SK-N-SH (cell line): ENCODE measurements around the gene ITPRIPL2. TPM values are rescaled to one million over a fixed set of nuclear protein-coding genes. Genes with fewer than 3 reads are reported as not detected.

Source experiments
- CTCF ChIA-PET: fragments of 300-600, 350-600 bp; formaldehyde crosslinking; extraction: SDS; loops from one replicate; lab custom pipeline; 2021; lab: Yijun Ruan, JAX
- POLR2A ChIA-PET: fragments of 350-600 bp; sonication (Branson Sonifier 250); formaldehyde crosslinking; extraction: SDS; loops from one replicate; lab custom pipeline; 2020; ENCODE audit warnings: antibody characterized with exemption, inconsistent platforms; lab: Yijun Ruan, JAX
- DNase-seq: peaks from one replicate; pipeline ENCODE4 v3.0.0; 2012
- H2AFZ ChIP-seq: fragments of 200-600 bp; sonication (generic); 2 replicates; pipeline ENCODE4 v1.8.1; 2016; ENCODE audit warnings: antibody characterized with exemption, mild to moderate bottlenecking, low read depth
- H3F3A ChIP-seq: fragments of 200-600 bp; sonication (generic); replicated peaks from 2 replicates; pipeline ENCODE3; 2016; ENCODE audit warnings: antibody characterized with exemption, mild to moderate bottlenecking; ENCODE audit not compliant: insufficient read depth
- H3K27ac ChIP-seq, 2 experiments: fragments of 200-500 bp in 1 of 2; fragments of 200-600 bp in 1 of 2; sonication (Bioruptor generic) in 1 of 2; sonication (generic), shearing (Covaris generic) in 1 of 2; 2 replicates each; pipeline versions ENCODE4 v1.5.1 to v1.6.1; 2014 to 2016; ENCODE audit warnings: low read depth in 2 of 2, inconsistent platforms in 1 of 2, low read length in 1 of 2, mild to moderate bottlenecking in 1 of 2, mixed read lengths in 1 of 2
- H3K27me3 ChIP-seq: fragments of 200-600 bp; sonication (generic), shearing (Covaris generic); 2 replicates; pipeline ENCODE4 v1.6.1; 2016; ENCODE audit warnings: mixed run types; ENCODE audit not compliant: insufficient read depth
- H3K36me3 ChIP-seq, 2 experiments: fragments of 200-500 bp in 1 of 2; fragments of 200-600 bp in 1 of 2; sonication (Bioruptor generic) in 1 of 2; sonication (generic) in 1 of 2; replicated peaks in 1 of 2; 2 replicates each; pipeline versions ENCODE3 to v1.5.1; 2014 to 2016; ENCODE audit warnings: low read length in 1 of 2, mild to moderate bottlenecking in 1 of 2; ENCODE audit not compliant: insufficient read depth in 2 of 2, control insufficient read depth in 1 of 2
- H3K4me1 ChIP-seq, 2 experiments: fragments of 200-500 bp in 1 of 2; fragments of 200-600 bp in 1 of 2; sonication (Bioruptor generic) in 1 of 2; sonication (generic), shearing (Covaris generic) in 1 of 2; 2 replicates each; pipeline versions ENCODE4 v1.5.1 to v1.6.1; 2014 to 2016; ENCODE audit warnings: low read depth in 1 of 2, low read length in 1 of 2, mixed run types in 1 of 2; ENCODE audit not compliant: insufficient read depth in 2 of 2, control insufficient read depth in 1 of 2
- H3K4me2 ChIP-seq: fragments of 200-600 bp; sonication (generic), shearing (Covaris generic); 2 replicates; pipeline ENCODE4 v1.6.1; 2017; ENCODE audit warnings: mixed run types
- H3K4me3 ChIP-seq, 2 experiments: fragments of 200-500 bp in 1 of 2; fragments of 200-600 bp in 1 of 2; sonication (Bioruptor generic) in 1 of 2; sonication (generic), shearing (Covaris generic) in 1 of 2; 2 replicates each; pipeline versions ENCODE4 v1.5.1 to v1.8.1; 2014 to 2016; ENCODE audit warnings: low read depth in 2 of 2, inconsistent platforms in 1 of 2, low read length in 1 of 2, mild to moderate bottlenecking in 1 of 2, mixed read lengths in 1 of 2, moderate library complexity in 1 of 2
- H3K79me2 ChIP-seq: fragments of 200-600 bp; sonication (generic); 2 replicates; pipeline ENCODE4 v1.8.1; 2017; ENCODE audit warnings: mild to moderate bottlenecking; ENCODE audit not compliant: insufficient read depth
- H3K9ac ChIP-seq: fragments of 200-600 bp; sonication (generic); 2 replicates; pipeline ENCODE4 v1.6.1; 2017; ENCODE audit warnings: mixed run types
- H3K9me2 ChIP-seq: fragments of 200-600 bp; sonication (generic); 2 replicates; pipeline ENCODE4 v1.6.1; 2017; ENCODE audit warnings: mixed run types
- H3K9me3 ChIP-seq: fragments of 200-600 bp; sonication (generic); 2 replicates; pipeline ENCODE4 v1.6.1; 2017; ENCODE audit warnings: mixed run types, mild to moderate bottlenecking, moderate library complexity
- H4K20me1 ChIP-seq: fragments of 200-600 bp; sonication (generic); 2 replicates; pipeline ENCODE4 v1.6.1; 2017; ENCODE audit warnings: mild to moderate bottlenecking, mixed run types; ENCODE audit not compliant: insufficient read depth
- FOXM1 ChIP-seq: IDR thresholded peaks from 2 replicates; pipeline ENCODE4 v1.4.0; 2012; ENCODE audit warnings: low read depth, mild to moderate bottlenecking
- JUND ChIP-seq: IDR thresholded peaks from 2 replicates; pipeline ENCODE4 v1.4.0; 2012
- MAX ChIP-seq: IDR thresholded peaks from 2 replicates; pipeline ENCODE4 v1.4.0; 2012; ENCODE audit warnings: low read depth
- MEF2A ChIP-seq: IDR thresholded peaks from 2 replicates; pipeline ENCODE4 v1.4.0; 2012; ENCODE audit warnings: low read depth, borderline replicate concordance
- REST ChIP-seq: IDR thresholded peaks from 2 replicates; pipeline ENCODE4 v1.6.1; 2012; ENCODE audit warnings: mild to moderate bottlenecking, low read depth, low read length, moderate library complexity
- RFX5 ChIP-seq: IDR thresholded peaks from 2 replicates; pipeline ENCODE4 v1.6.1; 2012; ENCODE audit warnings: mild to moderate bottlenecking, improper control_type of control experiment, low read length
- RXRA ChIP-seq: IDR thresholded peaks from 2 replicates; pipeline ENCODE4 v1.4.0; 2012; ENCODE audit warnings: low read depth, mild to moderate bottlenecking, borderline replicate concordance
- USF1 ChIP-seq: IDR thresholded peaks from 2 replicates; pipeline ENCODE4 v1.4.0; 2012; ENCODE audit warnings: low read depth, borderline replicate concordance
- whole genome bisulfite sequencing: methylation state at CpG from one replicate; pipeline ENCODE4 v1.1.6; 2017; ENCODE audit warnings: low lambda C conversion rate; 5-methylcytosine and 5-hydroxymethylcytosine counted together
- polyA plus RNA-seq, 3 experiments: library from polyadenylated mRNA; depleted of rRNA; stranded (reverse); fragments of >200 nt; gene quantifications; 2 replicates each; pipeline ENCODE4 v1.2.3, GENCODE V29; 2012
- TF ChIP-seq, protein P1 (sequence below): IDR thresholded peaks from 2 replicates; pipeline ENCODE4; 2012
- TF ChIP-seq, protein P2 (sequence below): fragments of 150-350 bp; IDR thresholded peaks from 2 replicates; pipeline ENCODE4 v1.6.1; 2016; ENCODE audit warnings: mild to moderate bottlenecking, low read depth, low read length

The ITPRIPL2 gene
- polyA plus RNA-seq, 1 of the 3 experiments (the other 2 are of a cell fraction): 4.3 TPM

GRCh38 chr16:19102187-19102872 is 11.4 kb upstream of the ITPRIPL2 start:
- Histone ChIP-seq H3K27ac (no peak overlapping the region), H3K4me1 (no peaks in the 10 kb centered on the region), H3K4me2 (no peak overlapping the region), H2AFZ (no peak overlapping the region), H3F3A (no peaks in the 10 kb centered on the region), H3K9ac (no peak overlapping the region), H3K4me3 (no peak overlapping the region), H4K20me1 (no peaks in the 10 kb centered on the region), H3K9me3 (no peaks in the 10 kb centered on the region), H3K9me2 (no peaks in the 10 kb centered on the region), H3K79me2 (no peaks in the 10 kb centered on the region), H3K36me3 (no peaks in the 10 kb centered on the region), H3K27me3 (no peaks in the 10 kb centered on the region)
- ChIA-PET POLR2A (no interaction called here), CTCF (no interaction called here)
- no peak for DNase-seq
- WGBS: 78% methylated on average over 16 of the region's 16 CpGs
- TF ChIP-seq REST: no peak
- TF ChIP-seq JUND: no peak
- TF ChIP-seq MEF2A: no peak
- TF ChIP-seq USF1: no peak
- TF ChIP-seq FOXM1: no peak
- no peak for TF ChIP-seq MAX
- TF ChIP-seq, protein P1, sequence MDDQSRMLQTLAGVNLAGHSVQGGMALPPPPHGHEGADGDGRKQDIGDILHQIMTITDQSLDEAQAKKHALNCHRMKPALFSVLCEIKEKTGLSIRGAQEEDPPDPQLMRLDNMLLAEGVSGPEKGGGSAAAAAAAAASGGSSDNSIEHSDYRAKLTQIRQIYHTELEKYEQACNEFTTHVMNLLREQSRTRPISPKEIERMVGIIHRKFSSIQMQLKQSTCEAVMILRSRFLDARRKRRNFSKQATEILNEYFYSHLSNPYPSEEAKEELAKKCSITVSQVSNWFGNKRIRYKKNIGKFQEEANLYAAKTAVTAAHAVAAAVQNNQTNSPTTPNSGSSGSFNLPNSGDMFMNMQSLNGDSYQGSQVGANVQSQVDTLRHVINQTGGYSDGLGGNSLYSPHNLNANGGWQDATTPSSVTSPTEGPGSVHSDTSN: no peak
- TF ChIP-seq RXRA: no peak
- TF ChIP-seq, protein P2, sequence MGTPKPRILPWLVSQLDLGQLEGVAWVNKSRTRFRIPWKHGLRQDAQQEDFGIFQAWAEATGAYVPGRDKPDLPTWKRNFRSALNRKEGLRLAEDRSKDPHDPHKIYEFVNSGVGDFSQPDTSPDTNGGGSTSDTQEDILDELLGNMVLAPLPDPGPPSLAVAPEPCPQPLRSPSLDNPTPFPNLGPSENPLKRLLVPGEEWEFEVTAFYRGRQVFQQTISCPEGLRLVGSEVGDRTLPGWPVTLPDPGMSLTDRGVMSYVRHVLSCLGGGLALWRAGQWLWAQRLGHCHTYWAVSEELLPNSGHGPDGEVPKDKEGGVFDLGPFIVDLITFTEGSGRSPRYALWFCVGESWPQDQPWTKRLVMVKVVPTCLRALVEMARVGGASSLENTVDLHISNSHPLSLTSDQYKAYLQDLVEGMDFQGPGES: no peak
- TF ChIP-seq RFX5: no peak
